GM23338 (cell line): Measurements from ENCODE around the gene SLC6A18.

Experiments
- CREB1 ChIP-seq: fragments of 250-450 bp; sonication (Bioruptor Pico); IDR thresholded peaks from 2 replicates; pipeline ENCODE4 v1.5.0; 2020; ENCODE audit warnings: low read depth, mild to moderate bottlenecking, moderate library complexity
- CTCF ChIP-seq, 2 experiments: fragments of 200-600 bp in 1 of 2; sonication (generic) in 1 of 2; conservative IDR thresholded peaks; 2 replicates each; pipeline versions ENCODE4 v1.5.1 to v1.6.1; 2016 to 2017; ENCODE audit warnings: antibody characterized with exemption in 2 of 2, low read depth in 2 of 2, mild to moderate bottlenecking in 2 of 2, moderate library complexity in 1 of 2
- ETS1 ChIP-seq: IDR thresholded peaks from 2 replicates; pipeline ENCODE4 v1.6.1; 2016; ENCODE audit warnings: antibody characterized with exemption
- EZH2 ChIP-seq: fragments of 200-600 bp; sonication (generic); IDR thresholded peaks from one replicate; pipeline ENCODE4 v1.8.0; 2017; ENCODE audit warnings: antibody characterized with exemption, mild to moderate bottlenecking, low read depth; ENCODE audit not compliant: unreplicated experiment
- EZH2phosphoT487 ChIP-seq: fragments of 200-600 bp; sonication (generic); IDR thresholded peaks from one replicate; pipeline ENCODE4 v1.8.1; 2018; ENCODE audit warnings: antibody characterized with exemption; ENCODE audit not compliant: unreplicated experiment
- JUNB ChIP-seq: IDR thresholded peaks from one replicate; pipeline ENCODE4 v1.6.1; 2016; ENCODE audit warnings: antibody characterized with exemption; ENCODE audit not compliant: unreplicated experiment
- NANOG ChIP-seq: IDR thresholded peaks from 2 replicates; pipeline ENCODE4 v1.6.1; 2016; ENCODE audit warnings: antibody characterized with exemption, borderline replicate concordance
- POLR2AphosphoS5 ChIP-seq: IDR thresholded peaks from 2 replicates; pipeline ENCODE4 v1.6.1; 2016; ENCODE audit warnings: antibody characterized with exemption, low read depth
- REST ChIP-seq: IDR thresholded peaks from one replicate; pipeline ENCODE4 v1.6.1; 2018; ENCODE audit warnings: antibody characterized with exemption; ENCODE audit not compliant: unreplicated experiment
- STAT1 ChIP-seq: IDR thresholded peaks from one replicate; pipeline ENCODE4 v1.6.1; 2016; ENCODE audit warnings: antibody characterized with exemption; ENCODE audit not compliant: unreplicated experiment
- ZNF114 ChIP-seq: fragments of 250-450 bp; sonication (Bioruptor Pico); IDR thresholded peaks from 2 replicates; pipeline ENCODE4 v1.5.0; 2020; ENCODE audit warnings: mild to moderate bottlenecking, moderate library complexity
- ZNF331 ChIP-seq: fragments of 250-450 bp; sonication (Bioruptor Pico); IDR thresholded peaks from 2 replicates; pipeline ENCODE4 v1.5.0; 2020; ENCODE audit warnings: low read depth, mild to moderate bottlenecking, moderate library complexity
- ZNF462 ChIP-seq: fragments of 250-450 bp; sonication (Bioruptor Pico); IDR thresholded peaks from 2 replicates; pipeline ENCODE4 v1.5.0; 2020; ENCODE audit warnings: mild to moderate bottlenecking, moderate library complexity

- TF ChIP-seq POLR2AphosphoS5 (no peak), EZH2phosphoT487 (no peak), REST (no peak), CTCF (conservative IDR thresholded peaks at IDR 0.05; ENCODE audit: low read depth in 2 of 2) (no peak), EZH2 (no peak), ETS1 (no peak), CREB1 (no peak), ZNF331 (no peak), STAT1 (no peak), ZNF462 (CRISPR knock-in tag) (no peak), JUNB (no peak), NANOG (no peak), ZNF114 (no peak)
Measured at GRCh38 chr5:1276930-1277329, 51.7 kb downstream of the SLC6A18 start.
